ENCODE data around the gene FAM181A.

The FAM181A gene

GRCh38 chr14:93921001-93921806 is 5.9 kb upstream of the FAM181A start:
- no peak for DNase-seq (ENCODE audit: low spot score)
- TF ChIP-seq CTCF (IDR thresholded peaks at IDR 0.05; ENCODE audit: borderline replicate concordance, control extremely low read depth, extremely low read depth, insufficient read depth, missing control alignments), result no peak
- in situ Hi-C loops (cut with MboI; ENCODE audit: low sequenced_read_pairs, unreplicated experiment), result no loop called here

GRCh38 chr14:93923626-93924025 is 3.5 kb upstream of the FAM181A start:
- no peak for DNase-seq (ENCODE audit: low spot score)
- TF ChIP-seq CTCF (IDR thresholded peaks at IDR 0.05; ENCODE audit: borderline replicate concordance, control extremely low read depth, extremely low read depth, insufficient read depth, missing control alignments), result no peak
- in situ Hi-C loops (cut with MboI; ENCODE audit: low sequenced_read_pairs, unreplicated experiment), result no loop called here

GRCh38 chr14:93924592-93925355 is 2.4 kb upstream of the FAM181A start:
- no peak for DNase-seq (ENCODE audit: low spot score)
- in situ Hi-C loops (cut with MboI; ENCODE audit: low sequenced_read_pairs, unreplicated experiment), result no loop called here
- TF ChIP-seq CTCF (IDR thresholded peaks at IDR 0.05; ENCODE audit: borderline replicate concordance, control extremely low read depth, extremely low read depth, insufficient read depth, missing control alignments), result no peak

- TF ChIP-seq CTCF (IDR thresholded peaks at IDR 0.05; ENCODE audit: borderline replicate concordance, control extremely low read depth, extremely low read depth, insufficient read depth, missing control alignments), result no peak
- no peak for DNase-seq (ENCODE audit: low spot score)
- in situ Hi-C loops (cut with MboI; ENCODE audit: low sequenced_read_pairs, unreplicated experiment), result no loop called here
Observed at GRCh38 chr14:93925374-93925895, 1.7 kb upstream of the FAM181A start.

GRCh38 chr14:93926245-93926872 is 785 bp upstream of the FAM181A start:
- no peak for TF ChIP-seq CTCF (IDR thresholded peaks at IDR 0.05; ENCODE audit: borderline replicate concordance, control extremely low read depth, extremely low read depth, insufficient read depth, missing control alignments)
- in situ Hi-C loops (cut with MboI; ENCODE audit: low sequenced_read_pairs, unreplicated experiment), result no loop called here
- no peak for DNase-seq (ENCODE audit: low spot score)

- TF ChIP-seq CTCF (IDR thresholded peaks at IDR 0.05; ENCODE audit: borderline replicate concordance, control extremely low read depth, extremely low read depth, insufficient read depth, missing control alignments), result no peak
- no peak for DNase-seq (ENCODE audit: low spot score)
- in situ Hi-C loops (cut with MboI; ENCODE audit: low sequenced_read_pairs, unreplicated experiment), result no loop called here
Observed at GRCh38 chr14:93927800-93928145, 629 bp downstream of the FAM181A start.

Data from GM13976 (cell line).